Natural killer cell (primary cell): ENCODE data around the gene KEL. TPM values are rescaled to one million over a fixed set of nuclear protein-coding genes. Genes with fewer than 3 reads are reported as not detected.

Source experiments
- ATAC-seq, 3 donors: fragments of 150-1000 bp in 2 of 3; fragments of 200-7000 bp in 1 of 3; cut with Tn5 transposase; 1 replicate in 1 of 3; 2 replicates in 2 of 3; pipeline ENCODE4 v1.10.0; 2021; ENCODE audit warnings: mild to moderate bottlenecking in 2 of 3, moderate library complexity in 2 of 3
- DNase-seq, 2 donors: peaks; one replicate each; pipeline versions ENCODE4 v3.0.0 to v3.0.0-alpha.2; 2013 to 2021; ENCODE audit warnings: mixed read lengths in 1 of 2
- H3K27ac ChIP-seq: one replicate; pipeline ENCODE4 v1.5.1; 2013; ENCODE audit warnings: mild to moderate bottlenecking, low read length
- H3K27me3 ChIP-seq: one replicate; pipeline ENCODE4 v1.6.1; 2013; ENCODE audit warnings: low read length; ENCODE audit not compliant: control insufficient read depth, insufficient read depth
- H3K36me3 ChIP-seq: one replicate; pipeline ENCODE4 v1.6.1; 2013; ENCODE audit warnings: low read length; ENCODE audit not compliant: control insufficient read depth, insufficient read depth
- H3K4me1 ChIP-seq: one replicate; pipeline ENCODE4 v1.6.1; 2013; ENCODE audit warnings: low read length; ENCODE audit not compliant: control insufficient read depth, insufficient read depth
- H3K4me3 ChIP-seq: one replicate; pipeline ENCODE4 v1.5.1; 2013; ENCODE audit warnings: low read length
- H3K9me3 ChIP-seq: one replicate; pipeline ENCODE4 v1.6.1; 2013; ENCODE audit warnings: low read length; ENCODE audit not compliant: control insufficient read depth, insufficient read depth
- H3K27ac Mint-ChIP-seq, 2 donors: one replicate each; pipeline ENCODE4 v1.8.0; 2022; ENCODE audit warnings: mild to moderate bottlenecking in 2 of 2, mixed read lengths in 2 of 2, moderate library complexity in 1 of 2
- H3K27me3 Mint-ChIP-seq, 2 donors: one replicate each; pipeline ENCODE4 v1.8.0; 2022; ENCODE audit warnings: low read depth in 2 of 2, mixed read lengths in 2 of 2
- H3K36me3 Mint-ChIP-seq: one replicate; pipeline ENCODE4 v1.8.0; 2022; ENCODE audit warnings: mixed read lengths
- H3K4me1 Mint-ChIP-seq, 2 donors: one replicate each; pipeline ENCODE4 v1.8.0; 2022; ENCODE audit warnings: mixed read lengths in 2 of 2
- H3K4me3 Mint-ChIP-seq: one replicate; pipeline ENCODE4 v1.8.0; 2022; ENCODE audit warnings: mild to moderate bottlenecking, moderate library complexity, mixed read lengths
- H3K9me3 Mint-ChIP-seq, 2 donors: one replicate each; pipeline ENCODE4 v1.8.0; 2022; ENCODE audit warnings: mixed read lengths in 2 of 2
- CTCF ChIP-seq: fragments of 200-600 bp; IDR thresholded peaks from one replicate; pipeline ENCODE4 v1.8.0; 2022; ENCODE audit warnings: antibody characterized with exemption
- WGBS: methylation state at CpG from one replicate; pipeline ENCODE4 v1.1.7; 2013; ENCODE audit warnings: missing lambda C conversion rate; ENCODE audit not compliant: insufficient coverage; 5-methylcytosine and 5-hydroxymethylcytosine counted together
- intact Hi-C: fragments of 100-400 bp; cut with micrococcal nuclease; formaldehyde crosslinking; loops from one replicate; pipeline ENCODE4 v1.14.2; 2022
- total RNA-seq, 4 donors: library from RNA; stranded (reverse); fragments of 120-200 nt in 1 of 4; gene quantifications; one replicate each; pipeline versions ENCODE4 v1.2.3 to v1.2.4, GENCODE V29; 2013 to 2022

The KEL gene
- total RNA-seq, 3 donors from 2014 or later (not counting 1 experiment from before 2014, with no cell fraction given): 0.09 to 0.61 TPM; not detected in 1

DNA sequence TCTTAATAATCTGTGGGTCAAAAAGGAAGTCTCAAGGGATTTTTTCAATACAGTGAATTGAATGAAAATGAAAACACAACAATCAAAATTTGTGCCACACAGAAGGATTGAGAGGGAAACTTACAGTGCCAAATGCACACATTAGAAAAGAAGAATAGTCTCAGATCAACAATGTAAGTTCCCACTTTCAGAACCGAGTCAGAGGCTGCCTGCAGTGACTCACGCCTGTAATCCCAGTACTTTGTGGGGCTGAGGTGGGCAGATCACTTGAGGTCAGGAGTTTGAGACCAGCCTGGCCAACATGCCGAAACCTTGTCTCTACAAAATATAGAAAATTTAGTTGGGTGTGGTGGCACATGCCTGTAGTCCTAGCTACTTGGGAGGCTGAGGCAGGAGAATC lies 12.5 kb upstream of the KEL start:
- no peak for ATAC-seq
- WGBS: 80% methylated on average over 3 of the region's 3 CpGs

DNA sequence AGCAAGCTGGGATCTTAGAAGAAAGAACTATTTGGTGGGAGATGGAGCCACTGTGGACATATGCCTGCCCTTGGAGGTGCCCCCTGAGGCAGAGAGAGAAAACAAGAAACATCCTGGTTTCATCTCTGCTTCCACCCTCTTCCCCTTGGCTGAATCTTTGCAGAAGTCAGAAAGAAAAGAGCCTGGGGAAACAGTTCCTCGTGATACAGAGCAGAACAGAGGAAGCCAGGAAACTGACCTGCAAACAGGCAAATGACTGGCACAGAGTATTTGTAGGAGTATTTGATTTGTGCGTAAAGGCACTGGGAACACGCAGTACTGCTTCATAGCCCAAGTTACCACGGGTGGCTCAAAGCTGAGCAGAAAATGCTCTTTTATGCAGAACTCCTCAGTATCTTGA lies 7.0 kb upstream of the KEL start:
- Mint-ChIP-seq H3K4me3 (no peak overlapping the region), H3K4me1 (no peaks in the 10 kb centered on the region), H3K9me3 (no peaks in the 10 kb centered on the region), H3K36me3 (no peaks in the 10 kb centered on the region), H3K27me3 (peaks cover 29 to 41% of the 10 kb centered on the region in 2 donors), H3K27ac (no peak overlapping the region)
- H3K9me3 ChIP-seq: no peaks in the 10 kb centered on the region
- intact Hi-C loops: no loop called here
- H3K27me3 ChIP-seq: no peaks in the 10 kb centered on the region
- no peaks in the 10 kb centered on the region for H3K36me3 ChIP-seq
- H3K4me1 ChIP-seq: no peaks in the 10 kb centered on the region
- ATAC-seq (no peak), DNase-seq (no peak)
- H3K27ac ChIP-seq: no peak overlapping the region
- 36% methylated on average over 4 of the region's 4 CpGs for WGBS
- no peak overlapping the region for H3K4me3 ChIP-seq
- TF ChIP-seq CTCF: no peak

More for the DNA sequence above, 12.5 kb upstream of the KEL start:
- Histone ChIP-seq H3K27ac (no peak overlapping the region), H3K27me3 (no peaks in the 10 kb centered on the region), H3K4me1 (no peaks in the 10 kb centered on the region), H3K9me3 (no peaks in the 10 kb centered on the region), H3K4me3 (no peak overlapping the region), H3K36me3 (no peaks in the 10 kb centered on the region)
- no peaks in the 10 kb centered on the region for H3K4me1 Mint-ChIP-seq
- no peaks in the 10 kb centered on the region for H3K36me3 Mint-ChIP-seq
- intact Hi-C loops: no loop called here
- H3K27me3 Mint-ChIP-seq: peaks cover 26 to 36% of the 10 kb centered on the region in 2 donors
- H3K9me3 Mint-ChIP-seq: no peaks in the 10 kb centered on the region
- no peak overlapping the region for H3K4me3 Mint-ChIP-seq
- H3K27ac Mint-ChIP-seq: no peak overlapping the region
- TF ChIP-seq CTCF: no peak
- DNase-seq: no peak

- ATAC-seq: no peak
- no peaks in the 10 kb centered on the region for H3K27me3 ChIP-seq
- no peak overlapping the region for H3K27ac Mint-ChIP-seq
- intact Hi-C loops: no loop called here
- no peaks in the 10 kb centered on the region for H3K4me1 Mint-ChIP-seq
- no peak for TF ChIP-seq CTCF
- no peak for DNase-seq
- H3K4me1 ChIP-seq: no peaks in the 10 kb centered on the region
- H3K4me3 ChIP-seq: no peak overlapping the region
- H3K27me3 Mint-ChIP-seq: peaks cover 23 to 50% of the 10 kb centered on the region in 2 donors
- no peaks in the 10 kb centered on the region for H3K36me3 ChIP-seq
- no peak overlapping the region for H3K4me3 Mint-ChIP-seq
- no peak overlapping the region for H3K27ac ChIP-seq
- H3K9me3 ChIP-seq: no peaks in the 10 kb centered on the region
- no peaks in the 10 kb centered on the region for H3K9me3 Mint-ChIP-seq
- H3K36me3 Mint-ChIP-seq: no peaks in the 10 kb centered on the region
- 70% methylated on average over 4 of the region's 4 CpGs for WGBS
Measured at GRCh38 chr7:142968229-142968628, 6.1 kb upstream of the KEL start.

DNA sequence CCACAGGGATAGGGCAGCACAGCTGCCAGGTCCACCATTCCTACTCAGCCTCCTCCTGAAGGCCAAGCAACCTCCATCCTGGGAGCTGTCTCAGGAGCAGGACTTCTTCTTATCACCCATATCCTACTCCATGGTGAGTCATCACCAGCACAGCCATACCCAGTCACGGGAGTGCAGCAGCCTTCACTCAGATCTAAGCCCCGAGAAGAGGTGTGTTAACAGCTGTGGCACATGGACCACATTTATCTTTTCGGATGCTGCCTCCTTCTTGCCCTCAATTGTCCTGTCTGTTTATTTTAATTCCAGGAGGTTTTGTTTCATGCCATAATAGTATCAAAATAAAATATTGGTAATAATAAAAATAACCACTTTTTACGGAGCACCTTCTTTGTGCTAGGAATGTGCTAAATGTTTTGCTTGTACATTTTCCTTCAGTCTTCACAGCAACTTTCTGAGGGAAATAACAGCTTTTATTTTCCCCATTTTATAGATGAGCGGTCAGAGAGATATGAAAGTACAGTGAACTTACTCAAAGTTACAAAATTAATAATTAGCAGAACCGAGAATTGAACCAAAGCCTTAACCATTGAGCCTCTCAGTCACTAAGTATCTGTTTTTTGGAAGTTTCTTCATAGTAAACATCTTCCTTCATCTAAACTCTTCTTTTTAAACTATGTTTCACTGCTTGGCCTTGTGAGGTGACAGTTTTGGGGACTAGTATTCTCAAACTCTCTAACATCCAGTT lies 2.5 kb upstream of the KEL start:
- ATAC-seq: no peak
- H3K9me3 Mint-ChIP-seq: no peaks in the 10 kb centered on the region
- H3K27me3 Mint-ChIP-seq: peaks cover 19 to 44% of the 10 kb centered on the region in 2 donors
- H3K9me3 ChIP-seq: no peaks in the 10 kb centered on the region
- TF ChIP-seq CTCF: no peak
- no peaks in the 10 kb centered on the region for H3K27me3 ChIP-seq
- H3K4me3 ChIP-seq: no peak overlapping the region
- H3K36me3 Mint-ChIP-seq: no peaks in the 10 kb centered on the region
- 86% methylated on average over 4 of the region's 6 CpGs for WGBS
- intact Hi-C loops: no loop called here
- no peak for DNase-seq
- no peak overlapping the region for H3K27ac ChIP-seq
- no peaks in the 10 kb centered on the region for H3K4me1 ChIP-seq
- H3K4me3 Mint-ChIP-seq: no peak overlapping the region
- H3K4me1 Mint-ChIP-seq: no peaks in the 10 kb centered on the region
- H3K36me3 ChIP-seq: no peaks in the 10 kb centered on the region
- no peak overlapping the region for H3K27ac Mint-ChIP-seq
